ENCODE results near the gene SFMBT1.

Gene SFMBT1, protein sequence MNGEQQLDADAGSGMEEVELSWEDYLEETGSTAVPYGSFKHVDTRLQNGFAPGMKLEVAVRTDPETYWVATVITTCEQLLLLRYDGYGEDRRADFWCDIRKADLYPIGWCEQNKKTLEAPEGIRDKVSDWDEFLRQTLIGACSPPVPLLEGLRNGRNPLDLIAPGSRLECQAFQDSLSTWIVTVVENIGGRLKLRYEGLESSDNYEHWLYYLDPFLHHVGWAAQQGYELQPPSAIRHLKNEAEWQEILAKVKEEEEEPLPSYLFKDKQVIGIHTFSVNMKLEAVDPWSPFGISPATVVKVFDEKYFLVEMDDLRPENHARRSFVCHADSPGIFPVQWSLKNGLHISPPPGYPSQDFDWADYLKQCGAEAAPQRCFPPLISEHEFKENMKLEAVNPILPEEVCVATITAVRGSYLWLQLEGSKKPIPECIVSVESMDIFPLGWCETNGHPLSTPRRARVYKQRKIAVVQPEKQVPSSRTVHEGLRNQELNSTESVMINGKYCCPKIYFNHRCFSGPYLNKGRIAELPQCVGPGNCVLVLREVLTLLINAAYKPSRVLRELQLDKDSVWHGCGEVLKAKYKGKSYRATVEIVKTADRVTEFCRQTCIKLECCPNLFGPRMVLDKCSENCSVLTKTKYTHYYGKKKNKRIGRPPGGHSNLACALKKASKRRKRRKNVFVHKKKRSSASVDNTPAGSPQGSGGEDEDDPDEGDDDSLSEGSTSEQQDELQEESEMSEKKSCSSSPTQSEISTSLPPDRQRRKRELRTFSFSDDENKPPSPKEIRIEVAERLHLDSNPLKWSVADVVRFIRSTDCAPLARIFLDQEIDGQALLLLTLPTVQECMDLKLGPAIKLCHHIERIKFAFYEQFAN

DNA sequence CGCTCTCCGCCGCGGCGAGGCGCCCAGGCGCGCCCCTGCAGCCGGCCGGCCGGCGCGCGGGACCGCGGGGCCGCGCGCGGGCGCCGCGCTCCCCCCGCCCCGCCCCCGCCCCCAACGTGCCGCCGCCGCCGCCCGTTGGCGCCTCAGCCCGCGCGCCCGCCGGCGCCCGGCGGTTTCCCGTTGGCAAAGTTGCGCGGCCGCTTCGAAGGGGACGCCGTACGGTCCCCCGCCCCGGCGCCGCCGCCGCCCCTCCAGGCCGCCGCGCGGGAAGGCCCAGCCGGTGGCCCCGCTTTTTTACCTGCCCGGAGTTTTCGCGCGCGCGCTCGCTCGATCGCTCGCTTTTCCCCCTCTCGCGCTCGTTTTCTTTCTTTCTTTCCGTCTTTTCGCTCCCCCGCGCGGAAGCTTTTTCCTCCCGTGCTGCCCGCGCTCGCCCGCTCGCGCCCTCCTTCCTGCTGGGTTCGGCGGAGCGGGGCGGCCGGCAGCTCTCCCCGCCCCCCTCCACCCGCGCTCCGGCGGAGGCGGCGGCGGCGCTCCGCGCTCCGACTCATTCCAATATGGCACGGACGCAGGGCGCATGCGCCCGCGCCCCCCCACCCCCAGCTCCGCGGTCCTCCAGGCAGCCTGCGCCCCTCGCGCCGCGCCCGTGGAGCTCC is at the start of gene SFMBT1:
SFMBT1 (minus strand) TSS at position 556 of the 653 bp plus-strand sequence. CDS start 76,945 bp downstream, outside the sequence.
- DNase-seq, result no peak
- TF ChIP-seq CTCF (IDR thresholded peaks at IDR 0.05; ENCODE audit: low read depth, low read length, missing control alignments), result no peak
- Histone ChIP-seq H3K27me3 (replicated peaks) (peaks cover 3% of the 10 kb centered on the region), H3K4me3 (ENCODE audit: low read depth, low read length) (peak within 1 kb of the TSS; percentile 67), H3K27ac (no peak within 1 kb of the TSS), H3K36me3 (replicated peaks) (no peaks in the 10 kb centered on the region)
- in situ Hi-C loops (cut with HindIII; ENCODE audit: low pct_ligation_motif_present, low sequenced_read_pairs), result no loop called here

DNA sequence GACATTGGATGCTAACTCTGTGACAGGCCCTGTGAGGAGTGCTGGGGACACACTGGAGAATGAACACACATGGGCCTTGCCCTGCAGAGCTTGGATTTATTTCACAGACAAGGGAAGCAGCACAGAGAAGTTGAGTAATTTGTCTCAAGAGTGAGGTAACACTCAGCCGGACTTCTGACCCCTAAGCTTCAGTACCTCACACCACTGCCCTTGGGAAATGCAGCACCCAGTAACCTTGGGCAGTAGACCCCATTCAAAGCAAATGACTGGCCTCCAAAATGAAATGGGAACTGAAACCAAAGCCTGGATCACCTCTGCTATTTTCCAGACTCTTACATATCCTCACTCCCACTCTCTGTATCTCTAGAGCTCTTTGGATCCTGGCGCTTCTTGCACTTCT is 47.1 kb upstream of the SFMBT1 start:
- in situ Hi-C loops (cut with HindIII; ENCODE audit: low pct_ligation_motif_present, low sequenced_read_pairs), result no loop called here
- Histone ChIP-seq H3K4me3 (ENCODE audit: low read depth, low read length) (no peak overlapping the region), H3K27me3 (replicated peaks) (no peaks in the 10 kb centered on the region), H3K27ac (no peak overlapping the region), H3K36me3 (replicated peaks) (peaks cover 13% of the 10 kb centered on the region)
- no peak for DNase-seq
- no peak for TF ChIP-seq CTCF (IDR thresholded peaks at IDR 0.05; ENCODE audit: low read depth, low read length, missing control alignments)

DNA sequence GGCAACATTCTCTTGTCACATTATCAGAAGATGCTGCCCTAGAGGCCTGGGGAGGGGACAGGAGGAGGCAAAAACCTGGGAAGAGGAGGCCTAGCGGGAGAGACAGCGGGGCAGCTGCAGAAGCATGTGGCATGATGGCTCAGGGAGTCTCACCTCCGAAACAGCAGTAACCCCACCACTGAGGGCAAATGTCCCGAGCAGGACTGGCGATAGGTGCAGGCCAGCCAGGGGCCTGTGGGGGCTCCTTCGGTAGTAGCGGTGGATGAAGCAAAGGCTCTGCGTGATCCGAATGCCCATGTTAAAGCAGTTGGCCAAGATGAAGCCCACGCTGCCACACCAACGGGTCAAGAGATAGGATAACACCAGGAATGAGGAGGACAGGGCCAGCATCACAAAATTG is 46.3 kb upstream of the SFMBT1 start:
- in situ Hi-C loops (cut with HindIII; ENCODE audit: low pct_ligation_motif_present, low sequenced_read_pairs), result no loop called here
- DNase-seq, result no peak
- Histone ChIP-seq H3K27me3 (replicated peaks) (no peaks in the 10 kb centered on the region), H3K36me3 (replicated peaks) (peaks cover 13% of the 10 kb centered on the region), H3K27ac (no peak overlapping the region), H3K4me3 (ENCODE audit: low read depth, low read length) (no peak overlapping the region)
- no peak for TF ChIP-seq CTCF (IDR thresholded peaks at IDR 0.05; ENCODE audit: low read depth, low read length, missing control alignments)

GRCh38 chr3:53091011-53091410 is 45.1 kb upstream of the SFMBT1 start:
- Histone ChIP-seq H3K4me3 (ENCODE audit: low read depth, low read length) (no peak overlapping the region), H3K27me3 (replicated peaks) (no peaks in the 10 kb centered on the region), H3K36me3 (replicated peaks) (peaks cover 13% of the 10 kb centered on the region), H3K27ac (no peak overlapping the region)
- no peak for TF ChIP-seq CTCF (IDR thresholded peaks at IDR 0.05; ENCODE audit: low read depth, low read length, missing control alignments)
- in situ Hi-C loops (cut with HindIII; ENCODE audit: low pct_ligation_motif_present, low sequenced_read_pairs), result no loop called here
- DNase-seq, result no peak

GRCh38 chr3:53089511-53089910 is 43.6 kb upstream of the SFMBT1 start:
- TF ChIP-seq CTCF (IDR thresholded peaks at IDR 0.05; ENCODE audit: low read depth, low read length, missing control alignments), result no peak
- no peaks in the 10 kb centered on the region for H3K27me3 ChIP-seq (replicated peaks)
- H3K4me3 ChIP-seq (ENCODE audit: low read depth, low read length), result no peak overlapping the region
- peak; percentile 8 for DNase-seq
- peaks cover 13% of the 10 kb centered on the region for H3K36me3 ChIP-seq (replicated peaks)
- no peak overlapping the region for H3K27ac ChIP-seq
- in situ Hi-C loops (cut with HindIII; ENCODE audit: low pct_ligation_motif_present, low sequenced_read_pairs), result no loop called here
